CD14-positive monocyte (primary cell): ENCODE measurements around the gene TUBGCP3. TPM values are rescaled to one million over a fixed set of nuclear protein-coding genes. Genes with fewer than 3 reads are reported as not detected.
A peak's percentile ranks its signal among the peaks of the same experiment; 100 is the strongest.

Source experiments
- DNase-seq, 3 donors: peaks; one replicate each; pipeline ENCODE4 v3.0.0-alpha.2; 2011 to 2022
- H2AFZ ChIP-seq: 2 replicates; pipeline ENCODE4 v1.6.0; 2012; ENCODE audit warnings: mild to moderate bottlenecking, low read depth, low read length, inconsistent platforms; ENCODE audit not compliant: insufficient read depth, poor library complexity, severe bottlenecking
- H3K27ac ChIP-seq, 2 donors: 1 replicate in 1 of 2; 2 replicates in 1 of 2; pipeline ENCODE4 v1.5.1; 2012 to 2013; ENCODE audit warnings: low read length in 2 of 2, control low read depth in 1 of 2, inconsistent platforms in 1 of 2, low read depth in 1 of 2, mild to moderate bottlenecking in 1 of 2
- H3K27me3 ChIP-seq, 2 donors: one replicate each; pipeline versions ENCODE4 v1.6.0 to v1.6.1; 2011 to 2013; ENCODE audit warnings: low read length in 2 of 2; ENCODE audit not compliant: control insufficient read depth in 2 of 2, insufficient read depth in 2 of 2
- H3K36me3 ChIP-seq, 2 donors: replicated peaks in 1 of 2; 1 replicate in 1 of 2; 2 replicates in 1 of 2; pipeline versions ENCODE4 v1.5.1 to v1.6.1; 2012 to 2013; ENCODE audit warnings: low read length in 2 of 2, control low read depth in 1 of 2, inconsistent platforms in 1 of 2, mild to moderate bottlenecking in 1 of 2; ENCODE audit not compliant: insufficient read depth in 2 of 2, control insufficient read depth in 1 of 2
- H3K4me1 ChIP-seq, 2 donors: 1 replicate in 1 of 2; 2 replicates in 1 of 2; pipeline versions ENCODE4 v1.5.1 to v1.6.1; 2012 to 2013; ENCODE audit warnings: low read length in 2 of 2, control low read depth in 1 of 2, inconsistent platforms in 1 of 2, mild to moderate bottlenecking in 1 of 2, moderate library complexity in 1 of 2; ENCODE audit not compliant: insufficient read depth in 2 of 2, control insufficient read depth in 1 of 2
- H3K4me2 ChIP-seq: replicated peaks from 2 replicates; pipeline ENCODE3; 2012; ENCODE audit warnings: low read length, moderate library complexity, mild to moderate bottlenecking; ENCODE audit not compliant: poor library complexity, severe bottlenecking; ENCODE audit errors: extremely low read depth
- H3K4me3 ChIP-seq, 3 experiments: fragments of 200-600 bp in 1 of 3; sonication (generic) in 1 of 3; replicated peaks in 1 of 3; 1 replicate in 2 of 3; 2 replicates in 1 of 3; pipeline ENCODE4 v1.5.1; 2011 to 2013; ENCODE audit warnings: low read length in 3 of 3, mild to moderate bottlenecking in 3 of 3, control low read depth in 2 of 3, low read depth in 2 of 3, inconsistent platforms in 1 of 3, moderate library complexity in 1 of 3
- H3K79me2 ChIP-seq: 2 replicates; pipeline ENCODE4 v1.6.0; 2012; ENCODE audit warnings: mild to moderate bottlenecking, control low read depth, inconsistent platforms, low read length, moderate library complexity; ENCODE audit not compliant: insufficient read depth
- H3K9ac ChIP-seq: 2 replicates; pipeline ENCODE4 v1.6.0; 2017; ENCODE audit warnings: low read length, mild to moderate bottlenecking; ENCODE audit not compliant: insufficient read depth, poor library complexity, severe bottlenecking
- H3K9me3 ChIP-seq, 2 donors: replicated peaks in 1 of 2; 1 replicate in 1 of 2; 2 replicates in 1 of 2; pipeline versions ENCODE4 v1.5.1 to v1.6.1; 2012 to 2013; ENCODE audit warnings: low read length in 2 of 2, control low read depth in 1 of 2; ENCODE audit not compliant: control insufficient read depth in 1 of 2, insufficient read depth in 1 of 2
- H4K20me1 ChIP-seq: 2 replicates; pipeline ENCODE4 v1.6.0; 2012; ENCODE audit warnings: mild to moderate bottlenecking, low read length, control low read depth, moderate library complexity; ENCODE audit not compliant: insufficient read depth
- H3K27ac Mint-ChIP-seq, 7 donors: one replicate each; pipeline ENCODE4 v1.8.0; 2020; ENCODE audit warnings: mild to moderate bottlenecking in 7 of 7, mixed read lengths in 7 of 7, moderate library complexity in 6 of 7, inconsistent platforms in 2 of 7
- H3K27me3 Mint-ChIP-seq, 3 donors: one replicate each; pipeline ENCODE4 v1.8.0; 2021 to 2022; ENCODE audit warnings: low read depth in 3 of 3, mild to moderate bottlenecking in 3 of 3, mixed read lengths in 3 of 3, moderate library complexity in 3 of 3, inconsistent platforms in 1 of 3
- H3K36me3 Mint-ChIP-seq, 2 donors: one replicate each; pipeline ENCODE4 v1.8.0; 2020; ENCODE audit warnings: mixed read lengths in 2 of 2, inconsistent platforms in 1 of 2, mild to moderate bottlenecking in 1 of 2
- H3K4me1 Mint-ChIP-seq: one replicate; pipeline ENCODE4 v1.8.0; 2020; ENCODE audit warnings: mild to moderate bottlenecking, mixed read lengths
- H3K4me3 Mint-ChIP-seq, 2 donors: one replicate each; pipeline ENCODE4 v1.8.0; 2020; ENCODE audit warnings: mild to moderate bottlenecking in 2 of 2, mixed read lengths in 2 of 2, moderate library complexity in 1 of 2
- H3K9me3 Mint-ChIP-seq, 7 donors: one replicate each; pipeline ENCODE4 v1.8.0; 2020 to 2022; ENCODE audit warnings: mixed read lengths in 7 of 7, mild to moderate bottlenecking in 6 of 7, moderate library complexity in 6 of 7, inconsistent platforms in 2 of 7
- CTCF ChIP-seq: fragments of 200-600 bp; IDR thresholded peaks from one replicate; pipeline ENCODE4 v1.8.0; 2022; ENCODE audit warnings: antibody characterized with exemption, mild to moderate bottlenecking
- WGBS: methylation state at CpG from one replicate; pipeline ENCODE4 v1.1.5; 2013; ENCODE audit warnings: missing lambda C conversion rate; ENCODE audit not compliant: insufficient coverage; 5-methylcytosine and 5-hydroxymethylcytosine counted together
- intact Hi-C, 2 donors: fragments of 100-400 bp; cut with micrococcal nuclease; formaldehyde crosslinking; loops; one replicate each; pipeline versions ENCODE4 v1.15.0 to v1.15.1; 2023
- polyA plus RNA-seq, 3 donors: library from polyadenylated mRNA; depleted of rRNA in 1 of 3; unstranded in 2 of 3; stranded (reverse) in 1 of 3; fragments of 300-500 nt in 2 of 3; fragments of >200 nt in 1 of 3; fragmentation: Illumina TruSeq in 2 of 3; gene quantifications; 1 replicate in 2 of 3; 2 replicates in 1 of 3; pipeline ENCODE4 v1.2.3, GENCODE V29; 2012 to 2021

Gene TUBGCP3
- polyA plus RNA-seq, 3 donors, result 25.4 to 47.1 (median 34.1) TPM

- peaks cover 0 to 1% (median 0%) of the 10 kb centered on the region in 3 donors for H3K27me3 Mint-ChIP-seq
- H3K9ac ChIP-seq, result no peak overlapping the region
- DNase-seq, result no peak
- no peak overlapping the region for H2AFZ ChIP-seq
- H3K4me1 ChIP-seq, result no peaks in the 10 kb centered on the region
- peaks cover 66 to 81% of the 10 kb centered on the region in 2 donors for H3K36me3 Mint-ChIP-seq
- peaks cover 97% of the 10 kb centered on the region for H3K79me2 ChIP-seq
- H3K9me3 Mint-ChIP-seq, result no peaks in the 10 kb centered on the region
- peak overlapping the region in 4 of 7 donors; percentile 11 to 70 (median 26) for H3K27ac Mint-ChIP-seq
- no peak overlapping the region for H3K4me2 ChIP-seq
- no peaks in the 10 kb centered on the region for H3K27me3 ChIP-seq
- H3K4me1 Mint-ChIP-seq, result peaks cover 8% of the 10 kb centered on the region
- TF ChIP-seq CTCF, result no peak
- H3K36me3 ChIP-seq, result peaks cover 76 to 95% of the 10 kb centered on the region in 2 donors
- H3K9me3 ChIP-seq, result no peaks in the 10 kb centered on the region
- H3K4me3 ChIP-seq, result no peak overlapping the region
- H3K4me3 Mint-ChIP-seq, result no peak overlapping the region
- peaks cover 85% of the 10 kb centered on the region for H4K20me1 ChIP-seq
- H3K27ac ChIP-seq, result peak overlapping the region in 1 of 2 donors; percentile 58
- intact Hi-C loops, result no loop called here
- 94% methylated on average over 14 of the region's 18 CpGs for WGBS
Measured at GRCh38 chr13:112562786-112563383, 25.1 kb downstream of the TUBGCP3 start.

DNA sequence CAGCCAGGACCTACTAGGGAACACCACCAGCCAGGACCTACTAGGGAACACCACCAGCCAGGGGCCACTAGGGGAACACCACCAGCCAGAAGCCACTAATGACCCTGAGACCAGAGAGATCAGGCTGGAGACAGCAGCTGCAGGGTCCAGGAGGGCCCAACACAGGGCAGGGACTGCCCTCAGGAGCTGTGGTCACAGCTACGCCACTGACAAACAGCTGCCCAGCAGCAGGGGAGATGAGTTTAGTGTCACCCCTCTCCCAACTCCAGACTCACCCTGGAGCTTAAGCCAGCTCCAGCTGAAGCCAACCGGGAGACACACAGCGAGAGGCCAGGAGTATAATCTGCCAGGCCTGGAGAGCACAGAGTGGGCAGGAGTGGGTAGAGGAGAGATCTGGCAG is 25.7 kb downstream of the TUBGCP3 start:
- Histone ChIP-seq H3K4me3 (no peak overlapping the region), H3K27ac (peak overlapping the region in 1 of 2 donors; percentile 58), H3K36me3 (peaks cover 76 to 95% of the 10 kb centered on the region in 2 donors), H3K79me2 (peaks cover 96% of the 10 kb centered on the region), H3K4me1 (no peaks in the 10 kb centered on the region), H3K9ac (no peak overlapping the region), H3K4me2 (no peak overlapping the region), H3K9me3 (no peaks in the 10 kb centered on the region), H4K20me1 (peaks cover 82% of the 10 kb centered on the region), H3K27me3 (no peaks in the 10 kb centered on the region), H2AFZ (no peak overlapping the region)
- H3K4me1 Mint-ChIP-seq, result peaks cover 8% of the 10 kb centered on the region
- DNase-seq, result no peak
- TF ChIP-seq CTCF, result no peak
- H3K27me3 Mint-ChIP-seq, result peaks cover 0 to 1% (median 0%) of the 10 kb centered on the region in 3 donors
- no peaks in the 10 kb centered on the region for H3K9me3 Mint-ChIP-seq
- intact Hi-C loops, result no loop called here
- peak overlapping the region in 3 of 7 donors; percentile 21 to 70 (median 48) for H3K27ac Mint-ChIP-seq
- no peak overlapping the region for H3K4me3 Mint-ChIP-seq
- no CpG with 5 or more reads among the region's 3 CpGs for WGBS
- peaks cover 68 to 83% of the 10 kb centered on the region in 2 donors for H3K36me3 Mint-ChIP-seq
